GM12878 (cell line): Measurements from ENCODE around the gene GPR39. TPM values are rescaled to one million over a fixed set of nuclear protein-coding genes. Genes with fewer than 3 reads are reported as not detected.

Experiments used
- E4F1 ChIP-seq: fragments of 450-650 bp; IDR thresholded peaks from 2 replicates; pipeline ENCODE4 v1.6.1; 2018; ENCODE audit warnings: borderline replicate concordance, mild to moderate bottlenecking; ENCODE audit not compliant: partially characterized antibody
- PAX5 ChIP-seq: IDR thresholded peaks from 2 replicates; pipeline ENCODE4 v1.6.1; 2011; ENCODE audit warnings: low read depth, low read length, borderline replicate concordance
- PML ChIP-seq: IDR thresholded peaks from 2 replicates; pipeline ENCODE4 v1.6.1; 2012; ENCODE audit warnings: low read length, inconsistent platforms
- SKIL ChIP-seq: fragments of 450-650 bp; IDR thresholded peaks from 2 replicates; pipeline ENCODE4 v1.6.1; 2017; ENCODE audit warnings: mild to moderate bottlenecking, low read depth, inconsistent platforms; ENCODE audit not compliant: poor library complexity, severe bottlenecking
- USF1 ChIP-seq: IDR thresholded peaks from 2 replicates; pipeline ENCODE4 v1.6.1; 2011; ENCODE audit warnings: borderline replicate concordance, low read depth, mild to moderate bottlenecking, moderate library complexity, mixed read lengths, low read length; ENCODE audit not compliant: insufficient read depth; ENCODE audit errors: extremely low read length
- ZBTB33 ChIP-seq: fragments of 450-650 bp; IDR thresholded peaks from 2 replicates; pipeline ENCODE4 v1.6.1; 2017; ENCODE audit warnings: mild to moderate bottlenecking
- ZNF274 ChIP-seq: IDR thresholded peaks from one replicate; pipeline ENCODE4 v1.8.0; 2011; ENCODE audit not compliant: insufficient read length, insufficient read depth
- ZNF687 ChIP-seq: fragments of 450-650 bp; IDR thresholded peaks from 2 replicates; pipeline ENCODE4 v1.6.1; 2017; ENCODE audit warnings: mild to moderate bottlenecking, moderate library complexity
- polyA plus RNA-seq, 11 experiments: library from polyadenylated mRNA; depleted of rRNA in 4 of 11; unstranded in 6 of 11; stranded (reverse) in 5 of 11; fragments of >200 nt; fragmentation: Nextera tagmentation in 4 of 11; fragmentation: Illumina TruSeq in 1 of 11; extraction: Ambion mirVana in 4 of 11; extraction: Trizol in 1 of 11; gene quantifications; 1 replicate in 1 of 11; 2 replicates in 10 of 11; pipeline versions ENCODE4 v1.2.1 to v1.2.3, GENCODE V29; 2011 to 2016; ENCODE audit warnings: inconsistent platforms in 2 of 11, missing spikeins in 2 of 11, low read depth in 1 of 11
- total RNA-seq, 4 experiments: library from RNA; depleted of rRNA in 3 of 4; stranded (reverse); fragments of >200 nt in 3 of 4; fragmentation: Illumina TruSeq in 1 of 4; extraction: Trizol in 1 of 4; gene quantifications; 2 replicates each; pipeline versions ENCODE4 v1.2.1 to v1.2.3, GENCODE V29; 2013 to 2021

The GPR39 gene
- total and polyA plus RNA-seq, 10 of the 15 experiments (the other 5 are each of a cell fraction or from before 2014, with no cell fraction given): 0.05 to 0.23 TPM; not detected in 8

GRCh38 chr2:132368191-132368590 lies 48.4 kb upstream of the GPR39 start (continued):
- TF ChIP-seq ZNF687 (no peak), ZNF274 (no peak), PAX5 (no peak), SKIL (no peak), E4F1 (no peak), PML (no peak), USF1 (no peak), ZBTB33 (no peak)
